HL-60 (cell line): ENCODE measurements around the gene FGG.

Experiments used
- DNase-seq, 2 experiments: peaks; one replicate each; pipeline ENCODE4 v3.0.0-alpha.2; 2010 to 2020; ENCODE audit warnings: low read depth in 1 of 2, low spot score in 1 of 2
- H3K27ac ChIP-seq: fragments of 250-450 bp; sonication (Bioruptor Pico); replicated peaks from 2 replicates; pipeline ENCODE4 v1.5.1; 2020; ENCODE audit warnings: mild to moderate bottlenecking, moderate library complexity
- H3K27me3 ChIP-seq: fragments of 250-450 bp; sonication (Bioruptor Pico); 2 replicates; pipeline ENCODE4 v1.5.1; 2021; ENCODE audit warnings: mild to moderate bottlenecking, moderate library complexity; ENCODE audit not compliant: insufficient read depth, poor library complexity, severe bottlenecking
- H3K4me3 ChIP-seq: replicated peaks from 2 replicates; pipeline ENCODE4 v1.5.1; 2011; ENCODE audit warnings: mild to moderate bottlenecking, control low read depth, low read length; ENCODE audit not compliant: insufficient read depth
- GABPA ChIP-seq: IDR thresholded peaks from 2 replicates; pipeline ENCODE4 v1.6.1; 2012; ENCODE audit warnings: low read depth
- POLR2AphosphoS5 ChIP-seq: IDR thresholded peaks from 2 replicates; pipeline ENCODE4 v1.6.1; 2012; ENCODE audit warnings: low read depth
- SPI1 ChIP-seq: IDR thresholded peaks from 2 replicates; pipeline ENCODE4 v1.6.1; 2012; ENCODE audit warnings: low read depth, mild to moderate bottlenecking, borderline replicate concordance
- TF ChIP-seq, protein P1 (sequence below): IDR thresholded peaks from one replicate; pipeline ENCODE4 v1.5.1; 2011; ENCODE audit warnings: low read length, control low read depth, inconsistent platforms; ENCODE audit not compliant: insufficient read depth
- TF ChIP-seq, protein P2 (sequence below): IDR thresholded peaks from 2 replicates; pipeline ENCODE4 v1.6.1; 2012; ENCODE audit warnings: low read depth; ENCODE audit not compliant: insufficient replicate concordance

The FGG gene

GRCh38 chr4:154591890-154592289, 20.6 kb downstream of the FGG start:
- Histone ChIP-seq H3K4me3 (no peak overlapping the region), H3K27ac (no peak overlapping the region), H3K27me3 (peaks cover 3% of the 10 kb centered on the region)
- no peak for DNase-seq
- TF ChIP-seq POLR2AphosphoS5 = no peak
- TF ChIP-seq, protein P1, sequence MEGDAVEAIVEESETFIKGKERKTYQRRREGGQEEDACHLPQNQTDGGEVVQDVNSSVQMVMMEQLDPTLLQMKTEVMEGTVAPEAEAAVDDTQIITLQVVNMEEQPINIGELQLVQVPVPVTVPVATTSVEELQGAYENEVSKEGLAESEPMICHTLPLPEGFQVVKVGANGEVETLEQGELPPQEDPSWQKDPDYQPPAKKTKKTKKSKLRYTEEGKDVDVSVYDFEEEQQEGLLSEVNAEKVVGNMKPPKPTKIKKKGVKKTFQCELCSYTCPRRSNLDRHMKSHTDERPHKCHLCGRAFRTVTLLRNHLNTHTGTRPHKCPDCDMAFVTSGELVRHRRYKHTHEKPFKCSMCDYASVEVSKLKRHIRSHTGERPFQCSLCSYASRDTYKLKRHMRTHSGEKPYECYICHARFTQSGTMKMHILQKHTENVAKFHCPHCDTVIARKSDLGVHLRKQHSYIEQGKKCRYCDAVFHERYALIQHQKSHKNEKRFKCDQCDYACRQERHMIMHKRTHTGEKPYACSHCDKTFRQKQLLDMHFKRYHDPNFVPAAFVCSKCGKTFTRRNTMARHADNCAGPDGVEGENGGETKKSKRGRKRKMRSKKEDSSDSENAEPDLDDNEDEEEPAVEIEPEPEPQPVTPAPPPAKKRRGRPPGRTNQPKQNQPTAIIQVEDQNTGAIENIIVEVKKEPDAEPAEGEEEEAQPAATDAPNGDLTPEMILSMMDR = no peak
- no peak for TF ChIP-seq GABPA
- no peak for TF ChIP-seq SPI1
- TF ChIP-seq, protein P2, sequence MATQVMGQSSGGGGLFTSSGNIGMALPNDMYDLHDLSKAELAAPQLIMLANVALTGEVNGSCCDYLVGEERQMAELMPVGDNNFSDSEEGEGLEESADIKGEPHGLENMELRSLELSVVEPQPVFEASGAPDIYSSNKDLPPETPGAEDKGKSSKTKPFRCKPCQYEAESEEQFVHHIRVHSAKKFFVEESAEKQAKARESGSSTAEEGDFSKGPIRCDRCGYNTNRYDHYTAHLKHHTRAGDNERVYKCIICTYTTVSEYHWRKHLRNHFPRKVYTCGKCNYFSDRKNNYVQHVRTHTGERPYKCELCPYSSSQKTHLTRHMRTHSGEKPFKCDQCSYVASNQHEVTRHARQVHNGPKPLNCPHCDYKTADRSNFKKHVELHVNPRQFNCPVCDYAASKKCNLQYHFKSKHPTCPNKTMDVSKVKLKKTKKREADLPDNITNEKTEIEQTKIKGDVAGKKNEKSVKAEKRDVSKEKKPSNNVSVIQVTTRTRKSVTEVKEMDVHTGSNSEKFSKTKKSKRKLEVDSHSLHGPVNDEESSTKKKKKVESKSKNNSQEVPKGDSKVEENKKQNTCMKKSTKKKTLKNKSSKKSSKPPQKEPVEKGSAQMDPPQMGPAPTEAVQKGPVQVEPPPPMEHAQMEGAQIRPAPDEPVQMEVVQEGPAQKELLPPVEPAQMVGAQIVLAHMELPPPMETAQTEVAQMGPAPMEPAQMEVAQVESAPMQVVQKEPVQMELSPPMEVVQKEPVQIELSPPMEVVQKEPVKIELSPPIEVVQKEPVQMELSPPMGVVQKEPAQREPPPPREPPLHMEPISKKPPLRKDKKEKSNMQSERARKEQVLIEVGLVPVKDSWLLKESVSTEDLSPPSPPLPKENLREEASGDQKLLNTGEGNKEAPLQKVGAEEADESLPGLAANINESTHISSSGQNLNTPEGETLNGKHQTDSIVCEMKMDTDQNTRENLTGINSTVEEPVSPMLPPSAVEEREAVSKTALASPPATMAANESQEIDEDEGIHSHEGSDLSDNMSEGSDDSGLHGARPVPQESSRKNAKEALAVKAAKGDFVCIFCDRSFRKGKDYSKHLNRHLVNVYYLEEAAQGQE = no peak

GRCh38 chr4:154590329-154591006, 22.0 kb downstream of the FGG start, which contains the start of gene FGA:
Gene FGA (minus strand): TSS chr4:154590742. CDS start chr4:154590687, 55 bp downstream.
- H3K4me3 ChIP-seq = no peak within 1 kb of the TSS
- no peak within 1 kb of the TSS for H3K27ac ChIP-seq
- TF ChIP-seq, protein P1 = no peak
- TF ChIP-seq, protein P2 = no peak
- TF ChIP-seq SPI1 (no peak), GABPA (no peak), POLR2AphosphoS5 (no peak)
- no peak for DNase-seq
- peaks cover 3% of the 10 kb centered on the region for H3K27me3 ChIP-seq

GRCh38 chr4:154589296-154590197, 22.9 kb downstream of the FGG start:
- TF ChIP-seq GABPA (no peak), POLR2AphosphoS5 (no peak), SPI1 (no peak)
- TF ChIP-seq, protein P1 = no peak
- TF ChIP-seq, protein P2 = no peak
- H3K27me3 ChIP-seq = peaks cover 3% of the 10 kb centered on the region
- no peak for DNase-seq
- H3K4me3 ChIP-seq = no peak overlapping the region
- H3K27ac ChIP-seq = no peak overlapping the region
